Esophagus mucosa (tissue), 1 donor: ENCODE data around the gene ADAM15. TPM values are rescaled to one million over a fixed set of nuclear protein-coding genes. Genes with fewer than 3 reads are reported as not detected.

ENCODE experiments used
- ATAC-seq: fragments of 200-7000 bp; cut with Tn5 transposase; one replicate; pipeline ENCODE4 v1.9.1; 2020
- total RNA-seq: library from RNA; stranded (reverse); gene quantifications from one replicate; pipeline ENCODE4 v1.2.4, GENCODE V29; 2023
- donor health status: DM: yes; HTN: yes; CAD: no.

Gene ADAM15, protein sequence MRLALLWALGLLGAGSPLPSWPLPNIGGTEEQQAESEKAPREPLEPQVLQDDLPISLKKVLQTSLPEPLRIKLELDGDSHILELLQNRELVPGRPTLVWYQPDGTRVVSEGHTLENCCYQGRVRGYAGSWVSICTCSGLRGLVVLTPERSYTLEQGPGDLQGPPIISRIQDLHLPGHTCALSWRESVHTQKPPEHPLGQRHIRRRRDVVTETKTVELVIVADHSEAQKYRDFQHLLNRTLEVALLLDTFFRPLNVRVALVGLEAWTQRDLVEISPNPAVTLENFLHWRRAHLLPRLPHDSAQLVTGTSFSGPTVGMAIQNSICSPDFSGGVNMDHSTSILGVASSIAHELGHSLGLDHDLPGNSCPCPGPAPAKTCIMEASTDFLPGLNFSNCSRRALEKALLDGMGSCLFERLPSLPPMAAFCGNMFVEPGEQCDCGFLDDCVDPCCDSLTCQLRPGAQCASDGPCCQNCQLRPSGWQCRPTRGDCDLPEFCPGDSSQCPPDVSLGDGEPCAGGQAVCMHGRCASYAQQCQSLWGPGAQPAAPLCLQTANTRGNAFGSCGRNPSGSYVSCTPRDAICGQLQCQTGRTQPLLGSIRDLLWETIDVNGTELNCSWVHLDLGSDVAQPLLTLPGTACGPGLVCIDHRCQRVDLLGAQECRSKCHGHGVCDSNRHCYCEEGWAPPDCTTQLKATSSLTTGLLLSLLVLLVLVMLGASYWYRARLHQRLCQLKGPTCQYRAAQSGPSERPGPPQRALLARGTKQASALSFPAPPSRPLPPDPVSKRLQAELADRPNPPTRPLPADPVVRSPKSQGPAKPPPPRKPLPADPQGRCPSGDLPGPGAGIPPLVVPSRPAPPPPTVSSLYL
- total RNA-seq, result 167 TPM

- peak; percentile 86 for ATAC-seq
Observed at GRCh38 chr1:155050560-155051341, at the start of gene ADAM15. Gene ADAM15 (plus strand): TSS chr1:155051316. CDS start chr1:155051387, 71 bp downstream.

DNA sequence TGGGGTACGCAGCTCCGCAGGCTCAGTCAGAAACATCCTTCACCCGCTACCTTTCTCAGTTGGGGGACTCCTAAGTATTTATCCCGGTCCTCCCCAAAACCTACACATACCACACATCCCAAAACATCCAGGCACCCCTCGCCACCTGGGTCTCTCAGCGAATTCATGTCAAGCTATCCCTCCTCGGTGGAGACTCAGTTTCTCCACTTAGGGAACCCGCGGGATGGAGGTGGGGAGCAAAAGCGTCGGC is 49.8 kb upstream of the ADAM15 start:
- no peak for ATAC-seq

- ATAC-seq, result peak; percentile 82
Observed at GRCh38 chr1:155001675-155002463, 49.2 kb upstream of the ADAM15 start.

GRCh38 chr1:155002464-155003226 is 48.5 kb upstream of the ADAM15 start, which contains the start of gene ZBTB7B:
Gene ZBTB7B (plus strand): TSS chr1:155002802. CDS start chr1:155014661, 11,859 bp downstream.
- no peak for ATAC-seq

- ATAC-seq, result no peak
Observed at GRCh38 chr1:155003227-155003765, 47.8 kb upstream of the ADAM15 start.

DNA sequence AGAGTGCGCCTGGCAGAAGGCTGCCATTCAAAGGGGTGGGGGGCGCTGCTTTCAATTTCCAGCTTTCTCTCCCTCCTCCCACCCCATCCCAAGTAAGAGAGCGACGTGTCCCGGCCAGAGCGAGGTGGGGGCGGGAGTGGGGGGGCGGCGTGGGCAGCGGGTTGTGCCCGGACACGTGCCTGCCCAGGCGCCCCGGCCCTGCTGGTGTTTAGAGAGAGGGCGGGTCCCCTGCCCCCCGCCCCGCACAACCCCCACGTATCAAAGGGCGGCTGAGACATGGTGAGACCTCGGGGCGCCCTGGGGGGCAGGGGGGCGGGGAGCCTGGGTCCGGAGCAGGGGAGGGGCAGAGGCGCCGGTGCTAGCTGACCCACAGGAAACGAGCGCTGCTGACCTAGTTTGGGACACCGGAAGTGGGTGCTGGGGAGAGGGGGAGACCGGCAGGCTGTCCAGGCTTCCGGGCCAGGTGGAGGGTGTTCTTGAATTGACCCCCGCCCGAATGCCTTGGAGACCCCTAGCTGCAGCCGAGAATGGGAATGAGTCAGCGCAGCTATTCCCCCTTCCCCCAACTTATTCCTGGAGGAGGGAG is 47.3 kb upstream of the ADAM15 start:
- ATAC-seq, result no peak

GRCh38 chr1:155004352-155005075 is 46.6 kb upstream of the ADAM15 start:
- ATAC-seq, result no peak

DNA sequence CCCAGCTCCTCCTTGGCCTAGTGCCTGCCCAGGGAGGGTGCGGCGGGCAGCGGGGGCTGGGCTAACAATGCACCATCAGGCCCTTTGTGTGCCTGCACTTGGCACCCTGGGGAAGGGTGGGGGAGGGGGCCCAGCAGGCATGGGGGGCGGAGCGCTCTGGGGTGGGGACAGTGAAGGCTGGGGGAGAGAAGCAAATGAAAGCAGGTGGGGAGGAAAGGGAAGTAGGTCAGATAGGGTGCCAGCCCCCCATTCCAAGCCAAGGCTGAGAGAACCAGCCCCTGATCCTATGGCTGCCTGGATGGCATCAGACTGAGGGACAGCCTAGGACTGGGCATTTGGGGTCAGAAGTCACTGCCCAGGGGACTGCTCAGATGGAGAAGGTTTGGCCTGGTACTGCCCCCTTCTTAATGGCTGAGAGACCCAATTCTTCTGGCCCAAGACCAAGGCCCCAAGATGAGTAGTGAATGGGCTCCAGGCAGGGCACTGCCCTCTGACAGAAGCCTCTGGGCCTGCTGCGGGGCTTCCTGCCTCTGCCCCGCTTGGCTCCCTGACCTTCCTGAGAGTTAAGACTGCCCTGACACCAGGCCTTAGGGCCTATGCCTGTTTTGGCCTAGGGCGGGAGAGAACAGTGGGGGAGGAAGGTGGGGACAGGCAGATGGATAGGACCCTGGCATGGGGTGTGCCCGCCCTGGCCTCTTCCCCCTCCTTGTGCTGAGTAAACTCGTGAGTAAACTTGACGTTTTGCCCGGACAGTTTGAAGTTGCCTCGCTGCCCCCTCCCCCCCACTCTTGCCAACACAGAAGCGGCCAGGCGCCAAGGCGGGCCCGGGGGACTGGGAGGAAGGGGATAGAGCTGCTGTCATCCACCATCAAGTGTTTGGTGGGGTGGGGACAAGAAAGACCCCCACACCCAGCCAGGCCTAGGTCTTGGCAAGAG is 45.8 kb upstream of the ADAM15 start:
- no peak for ATAC-seq

- no peak for ATAC-seq
Observed at GRCh38 chr1:155006601-155007101, 44.5 kb upstream of the ADAM15 start.

DNA sequence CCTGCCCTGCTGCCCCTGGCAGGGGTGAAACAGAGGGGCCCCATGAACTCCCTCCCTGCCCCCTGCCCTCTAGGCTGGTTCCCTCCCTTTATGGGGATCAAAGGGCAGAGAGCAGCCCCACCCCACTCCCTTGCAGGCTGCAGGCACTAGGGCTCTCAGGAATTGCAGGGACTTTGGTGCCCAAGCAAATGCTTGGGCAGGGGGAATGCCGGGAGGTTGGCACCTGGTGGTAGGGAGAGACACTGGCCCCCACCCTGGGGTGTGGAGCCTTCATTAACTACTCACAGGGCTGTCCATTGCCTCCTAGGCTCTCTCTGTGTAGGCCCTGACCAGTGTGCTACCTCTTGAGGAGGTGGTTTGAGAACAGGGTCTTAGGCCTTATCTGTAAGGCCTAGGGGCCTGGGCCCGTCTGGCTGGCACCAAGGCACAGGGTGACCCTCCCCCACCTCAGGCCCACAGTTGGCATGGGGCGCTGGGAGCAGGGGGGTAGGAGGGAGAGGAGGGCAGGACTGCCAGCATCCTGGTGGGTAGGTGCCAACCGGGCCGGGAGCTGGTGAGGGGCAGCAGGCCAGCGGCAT is 43.8 kb upstream of the ADAM15 start:
- ATAC-seq, result no peak

GRCh38 chr1:155008015-155008941 is 42.8 kb upstream of the ADAM15 start:
- peak; percentile 27 for ATAC-seq

DNA sequence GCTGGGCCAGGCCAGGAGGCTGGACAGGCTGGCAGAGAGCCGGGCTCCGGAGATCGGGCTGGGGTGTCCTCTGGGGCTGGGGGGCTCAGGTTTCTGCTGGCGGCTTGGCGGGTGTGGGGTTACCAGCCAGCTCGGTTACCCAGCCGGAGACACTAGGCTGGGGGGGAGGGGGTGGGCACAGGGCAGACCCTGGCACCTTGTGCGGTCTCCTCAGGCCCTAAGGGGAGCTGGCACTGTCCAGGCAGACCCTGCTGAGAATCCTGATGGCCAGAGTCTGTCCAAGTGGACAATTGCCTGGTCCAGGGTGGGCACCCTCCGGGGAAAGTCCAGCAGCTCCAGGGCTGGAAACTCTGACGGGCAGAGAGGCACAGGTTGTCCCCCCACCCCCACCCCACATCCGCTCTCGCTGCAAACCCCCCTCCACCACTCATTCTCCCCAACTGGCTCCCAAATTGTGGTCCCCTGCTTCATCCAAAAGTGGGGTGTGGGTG is 41.9 kb upstream of the ADAM15 start:
- no peak for ATAC-seq

- no peak for ATAC-seq
Observed at GRCh38 chr1:155009742-155010141, 41.4 kb upstream of the ADAM15 start.

GRCh38 chr1:155010211-155010918 is 40.8 kb upstream of the ADAM15 start:
- no peak for ATAC-seq

GRCh38 chr1:155011004-155011416 is 40.1 kb upstream of the ADAM15 start:
- no peak for ATAC-seq

- peak; percentile 31 for ATAC-seq
Observed at GRCh38 chr1:155011437-155012025, 39.6 kb upstream of the ADAM15 start.
